Karpas-422 (cell line): ENCODE measurements around the gene SEMA4D. TPM values are rescaled to one million over a fixed set of nuclear protein-coding genes. Genes with fewer than 3 reads are reported as not detected.

ENCODE experiments used
- DNase-seq: peaks from one replicate; pipeline ENCODE4 v3.0.0-alpha.2; 2015
- H2AFZ ChIP-seq: fragments of 200-600 bp; sonication (generic); 2 replicates; pipeline ENCODE4 v1.6.1; 2014; ENCODE audit warnings: antibody characterized with exemption, low read length, mixed read lengths
- H3K27ac ChIP-seq: fragments of 200-600 bp; sonication (generic); 2 replicates; pipeline ENCODE4 v1.5.1; 2014; ENCODE audit warnings: mild to moderate bottlenecking, low read length, moderate library complexity
- H3K27me3 ChIP-seq: fragments of 200-600 bp; sonication (generic); 2 replicates; pipeline ENCODE4 v1.6.1; 2014; ENCODE audit warnings: low read length, mixed read lengths
- H3K36me3 ChIP-seq: fragments of 200-600 bp; sonication (generic); 2 replicates; pipeline ENCODE4 v1.6.1; 2014; ENCODE audit warnings: low read length, mixed read lengths; ENCODE audit not compliant: insufficient read depth
- H3K4me1 ChIP-seq: fragments of 200-600 bp; sonication (generic); 2 replicates; pipeline ENCODE4 v1.6.1; 2014; ENCODE audit warnings: mild to moderate bottlenecking, low read length, mixed read lengths
- H3K4me2 ChIP-seq: fragments of 200-600 bp; sonication (generic); 2 replicates; pipeline ENCODE4 v1.6.1; 2014; ENCODE audit warnings: low read length, low read depth, mild to moderate bottlenecking; ENCODE audit not compliant: poor library complexity, severe bottlenecking
- H3K4me3 ChIP-seq: fragments of 200-600 bp; sonication (generic); 2 replicates; pipeline ENCODE4 v1.5.1; 2014; ENCODE audit warnings: mild to moderate bottlenecking, antibody characterized with exemption, low read length, mixed read lengths
- H3K79me2 ChIP-seq: fragments of 200-600 bp; sonication (generic); 2 replicates; pipeline ENCODE4 v1.6.1; 2014; ENCODE audit warnings: mild to moderate bottlenecking, low read length, mixed read lengths
- H3K9ac ChIP-seq: fragments of 200-600 bp; sonication (generic); 2 replicates; pipeline ENCODE4 v1.6.0; 2014; ENCODE audit warnings: low read length
- H3K9me2 ChIP-seq: fragments of 200-600 bp; sonication (generic), shearing (Covaris generic); replicated peaks from 2 replicates; pipeline ENCODE4 v1.6.0; 2014; ENCODE audit warnings: mild to moderate bottlenecking, low read length, moderate library complexity; ENCODE audit not compliant: insufficient read depth
- H3K9me3 ChIP-seq: fragments of 300-700, 200-600 bp; sonication (generic); 2 replicates; pipeline ENCODE4 v1.6.1; 2014; ENCODE audit warnings: low read length, mixed read lengths
- H4K20me1 ChIP-seq: fragments of 200-600 bp; sonication (generic); 2 replicates; pipeline ENCODE4 v1.6.1; 2014; ENCODE audit warnings: mild to moderate bottlenecking, antibody characterized with exemption, low read length, low read depth; ENCODE audit not compliant: insufficient read depth
- total RNA-seq: library from RNA; depleted of rRNA; stranded (reverse); fragments of >200 nt; shearing (Covaris generic); gene quantifications from 2 replicates; pipeline ENCODE4 v1.2.3, GENCODE V29; 2014; ENCODE audit warnings: low replicate concordance

Gene SEMA4D
- total RNA-seq, 1 experiment from 2014 or later, result 2.3 TPM

- H3K4me3 ChIP-seq, result no peak overlapping the region
- no peaks in the 10 kb centered on the region for H4K20me1 ChIP-seq
- H3K79me2 ChIP-seq, result 0 out of 2 replicates have a peak, but pooled peaks cover 3% of the 10 kb centered on the region
- H3K9ac ChIP-seq, result no peak overlapping the region
- H3K4me1 ChIP-seq, result no peaks in the 10 kb centered on the region
- no peak overlapping the region for H3K27ac ChIP-seq
- H3K9me2 ChIP-seq, result no peaks in the 10 kb centered on the region
- H2AFZ ChIP-seq, result no peak overlapping the region
- DNase-seq, result no peak
- H3K9me3 ChIP-seq, result no peaks in the 10 kb centered on the region
- no peak overlapping the region for H3K4me2 ChIP-seq
- no peaks in the 10 kb centered on the region for H3K27me3 ChIP-seq
- peaks cover 71% of the 10 kb centered on the region for H3K36me3 ChIP-seq
These were observed 157.6 kb downstream of the SEMA4D start for GRCh38 chr9:89340332-89340731.

GRCh38 chr9:89339807-89340206 is 158.1 kb downstream of the SEMA4D start:
- no peak overlapping the region for H3K4me2 ChIP-seq
- H2AFZ ChIP-seq, result no peak overlapping the region
- DNase-seq, result no peak
- H3K9me2 ChIP-seq, result no peaks in the 10 kb centered on the region
- H3K4me1 ChIP-seq, result no peaks in the 10 kb centered on the region
- H3K27me3 ChIP-seq, result no peaks in the 10 kb centered on the region
- no peaks in the 10 kb centered on the region for H4K20me1 ChIP-seq
- no peak overlapping the region for H3K4me3 ChIP-seq
- no peak overlapping the region for H3K9ac ChIP-seq
- H3K79me2 ChIP-seq, result 0 out of 2 replicates have a peak, but pooled peaks cover 3% of the 10 kb centered on the region
- H3K9me3 ChIP-seq, result no peaks in the 10 kb centered on the region
- no peak overlapping the region for H3K27ac ChIP-seq
- H3K36me3 ChIP-seq, result peaks cover 67% of the 10 kb centered on the region

- no peaks in the 10 kb centered on the region for H3K9me3 ChIP-seq
- DNase-seq, result no peak
- no peak overlapping the region for H3K9ac ChIP-seq
These were observed 167.4 kb downstream of the SEMA4D start for GRCh38 chr9:89330513-89330912.

GRCh38 chr9:89329917-89330316 is 168.0 kb downstream of the SEMA4D start:
- peaks cover 8% of the 10 kb centered on the region for H3K79me2 ChIP-seq
- H3K4me2 ChIP-seq, result no peak overlapping the region
- DNase-seq, result no peak
- H3K4me1 ChIP-seq, result no peaks in the 10 kb centered on the region
- peaks cover 41% of the 10 kb centered on the region for H3K36me3 ChIP-seq
- H3K9me3 ChIP-seq, result no peaks in the 10 kb centered on the region
- H2AFZ ChIP-seq, result no peak overlapping the region
- no peak overlapping the region for H3K4me3 ChIP-seq
- H3K9me2 ChIP-seq, result no peaks in the 10 kb centered on the region
- no peak overlapping the region for H3K9ac ChIP-seq
- no peaks in the 10 kb centered on the region for H3K27me3 ChIP-seq
- no peaks in the 10 kb centered on the region for H4K20me1 ChIP-seq
- H3K27ac ChIP-seq, result no peak overlapping the region

More at GRCh38 chr9:89330513-89330912, 167.4 kb downstream of the SEMA4D start:
- Histone ChIP-seq H3K9me2 (no peaks in the 10 kb centered on the region), H3K4me3 (no peak overlapping the region), H3K79me2 (0 out of 2 replicates have a peak, but pooled peaks cover 7% of the 10 kb centered on the region), H3K27me3 (no peaks in the 10 kb centered on the region), H3K4me1 (no peaks in the 10 kb centered on the region), H4K20me1 (no peaks in the 10 kb centered on the region), H3K4me2 (no peak overlapping the region), H2AFZ (no peak overlapping the region), H3K27ac (no peak overlapping the region), H3K36me3 (peaks cover 41% of the 10 kb centered on the region)

GRCh38 chr9:89328064-89328463 is 169.8 kb downstream of the SEMA4D start:
- H3K9ac ChIP-seq, result no peak overlapping the region
- H3K9me3 ChIP-seq, result no peaks in the 10 kb centered on the region
- peaks cover 25% of the 10 kb centered on the region for H3K36me3 ChIP-seq
- no peak overlapping the region for H3K4me2 ChIP-seq
- no peak for DNase-seq
- no peaks in the 10 kb centered on the region for H3K27me3 ChIP-seq
- no peak overlapping the region for H2AFZ ChIP-seq
- H3K9me2 ChIP-seq, result no peaks in the 10 kb centered on the region
- no peaks in the 10 kb centered on the region for H3K4me1 ChIP-seq
- no peak overlapping the region for H3K27ac ChIP-seq
- H4K20me1 ChIP-seq, result no peaks in the 10 kb centered on the region
- H3K79me2 ChIP-seq, result peaks cover 26% of the 10 kb centered on the region
- H3K4me3 ChIP-seq, result no peak overlapping the region

- H4K20me1 ChIP-seq, result no peaks in the 10 kb centered on the region
- H3K4me3 ChIP-seq, result no peak overlapping the region
- no peak overlapping the region for H3K9ac ChIP-seq
- H3K27ac ChIP-seq, result no peak overlapping the region
- peaks cover 1% of the 10 kb centered on the region; the same call in 1 of the 2 replicates for H3K4me1 ChIP-seq
- H3K4me2 ChIP-seq, result no peak overlapping the region
- H3K27me3 ChIP-seq, result no peaks in the 10 kb centered on the region
- H3K9me3 ChIP-seq, result no peaks in the 10 kb centered on the region
- H3K9me2 ChIP-seq, result no peaks in the 10 kb centered on the region
- DNase-seq, result no peak
- peaks cover 46% of the 10 kb centered on the region for H3K79me2 ChIP-seq
- H3K36me3 ChIP-seq, result peaks cover 21% of the 10 kb centered on the region
- H2AFZ ChIP-seq, result no peak overlapping the region
These were observed 172.2 kb downstream of the SEMA4D start for GRCh38 chr9:89325733-89326132.

GRCh38 chr9:89323390-89323789 is 174.5 kb downstream of the SEMA4D start:
- no peaks in the 10 kb centered on the region for H3K9me3 ChIP-seq
- H3K9me2 ChIP-seq, result no peaks in the 10 kb centered on the region
- H3K27ac ChIP-seq, result no peak overlapping the region
- no peak overlapping the region for H3K4me2 ChIP-seq
- peaks cover 19% of the 10 kb centered on the region; the same call in 1 of the 2 replicates for H3K36me3 ChIP-seq
- H4K20me1 ChIP-seq, result no peaks in the 10 kb centered on the region
- no peak overlapping the region for H3K9ac ChIP-seq
- peaks cover 61% of the 10 kb centered on the region for H3K79me2 ChIP-seq
- H3K27me3 ChIP-seq, result no peaks in the 10 kb centered on the region
- H2AFZ ChIP-seq, result no peak overlapping the region
- H3K4me3 ChIP-seq, result no peak overlapping the region
- peaks cover 19% of the 10 kb centered on the region for H3K4me1 ChIP-seq
- DNase-seq, result no peak

GRCh38 chr9:89319015-89319905 is 178.7 kb downstream of the SEMA4D start:
- Histone ChIP-seq H3K9ac (peak overlapping the region; percentile 74), H3K27ac (peak overlapping the region; percentile 93), H3K4me3 (peak overlapping the region; percentile 71), H3K9me3 (no peaks in the 10 kb centered on the region), H2AFZ (no peak overlapping the region), H3K36me3 (peaks cover 41% of the 10 kb centered on the region), H3K27me3 (no peaks in the 10 kb centered on the region), H3K79me2 (peaks cover 66% of the 10 kb centered on the region), H3K4me2 (peak overlapping the region; percentile 90), H3K9me2 (no peaks in the 10 kb centered on the region), H4K20me1 (peaks cover 9% of the 10 kb centered on the region), H3K4me1 (peaks cover 59% of the 10 kb centered on the region)
- DNase-seq, result peak; percentile 61
